OCI-LY1 (cell line): ENCODE measurements around the gene RAVER1.

Experiments used
- H2AFZ ChIP-seq: fragments of 200-600 bp; sonication (generic), shearing (Covaris generic); 2 replicates; pipeline ENCODE4 v1.6.0; 2014; ENCODE audit warnings: antibody characterized with exemption, mild to moderate bottlenecking, low read length
- H3F3A ChIP-seq: fragments of 200-600 bp; sonication (generic), shearing (Covaris generic); 2 replicates; pipeline ENCODE4 v1.6.0; 2014; ENCODE audit warnings: mild to moderate bottlenecking, antibody characterized with exemption, low read length, moderate library complexity; ENCODE audit not compliant: insufficient read depth
- H3K27ac ChIP-seq: fragments of 200-600 bp; sonication (generic); 2 replicates; pipeline ENCODE4 v1.5.1; 2014; ENCODE audit warnings: low read length, mixed run types, mild to moderate bottlenecking, low read depth; ENCODE audit not compliant: poor library complexity, severe bottlenecking
- H3K27me3 ChIP-seq: fragments of 200-600 bp; sonication (generic); 2 replicates; pipeline ENCODE4 v1.6.0; 2014; ENCODE audit warnings: antibody characterized with exemption, mild to moderate bottlenecking, low read length, moderate library complexity; ENCODE audit not compliant: insufficient read depth
- H3K36me3 ChIP-seq: fragments of 200-600 bp; sonication (generic); 2 replicates; pipeline ENCODE4 v1.6.1; 2014; ENCODE audit warnings: mild to moderate bottlenecking, antibody characterized with exemption, low read length, moderate library complexity, mixed read lengths; ENCODE audit not compliant: insufficient read depth
- H3K4me1 ChIP-seq: fragments of 200-600 bp; sonication (generic); 2 replicates; pipeline ENCODE4 v1.5.1; 2014; ENCODE audit warnings: mild to moderate bottlenecking, low read length, moderate library complexity; ENCODE audit not compliant: insufficient read depth, severe bottlenecking
- H3K4me2 ChIP-seq: fragments of 200-600 bp; sonication (generic), shearing (Covaris generic); 2 replicates; pipeline ENCODE4 v1.6.1; 2014; ENCODE audit warnings: low read length
- H3K4me3 ChIP-seq: fragments of 200-600 bp; sonication (generic); 2 replicates; pipeline ENCODE4 v1.5.1; 2014; ENCODE audit warnings: low read length, low read depth, mild to moderate bottlenecking, mixed read lengths; ENCODE audit not compliant: poor library complexity, severe bottlenecking
- H3K79me2 ChIP-seq: fragments of 200-600 bp; shearing (Covaris generic); 2 replicates; pipeline ENCODE4 v1.6.1; 2016; ENCODE audit warnings: mixed run types, low read length, mixed read lengths; ENCODE audit not compliant: insufficient read depth
- H3K9ac ChIP-seq: fragments of 200-600 bp; sonication (generic), shearing (Covaris generic); 2 replicates; pipeline ENCODE4 v1.6.1; 2014; ENCODE audit warnings: mild to moderate bottlenecking, low read length, mixed read lengths
- H3K9me2 ChIP-seq: fragments of 200-600 bp; sonication (generic), shearing (Covaris generic); 2 replicates; pipeline ENCODE4 v1.6.1; 2014; ENCODE audit warnings: low read depth, mild to moderate bottlenecking, low read length, mixed read lengths
- H3K9me3 ChIP-seq: fragments of 200-600 bp; shearing (Covaris generic); 2 replicates; pipeline ENCODE4 v1.6.1; 2014; ENCODE audit warnings: low read length, mixed read lengths
- H4K20me1 ChIP-seq: fragments of 200-600 bp; sonication (generic), shearing (Covaris generic); 2 replicates; pipeline ENCODE4 v1.6.0; 2016; ENCODE audit warnings: mild to moderate bottlenecking, low read length; ENCODE audit not compliant: insufficient read depth
- CTCF ChIP-seq: fragments of 200-600 bp; sonication (generic), shearing (Covaris generic); IDR thresholded peaks from 2 replicates; pipeline ENCODE4 v1.5.1; 2017; ENCODE audit warnings: mild to moderate bottlenecking, antibody characterized with exemption, low read length, moderate library complexity, mixed read lengths
- EZH2 ChIP-seq: fragments of 200-600 bp; sonication (generic), shearing (Covaris generic); IDR thresholded peaks from 2 replicates; pipeline ENCODE4 v1.8.0; 2017; ENCODE audit warnings: borderline replicate concordance, mixed run types, mild to moderate bottlenecking, antibody characterized with exemption, low read length, moderate library complexity, mixed read lengths

The RAVER1 gene

GRCh38 chr19:10299545-10300458 is 33.5 kb downstream of the RAVER1 start:
- peaks cover 6% of the 10 kb centered on the region for H3K36me3 ChIP-seq
- no peaks in the 10 kb centered on the region for H4K20me1 ChIP-seq
- H3K4me3 ChIP-seq, result no peak overlapping the region
- no peak overlapping the region for H3K9ac ChIP-seq
- no peak for TF ChIP-seq CTCF
- TF ChIP-seq EZH2, result no peak
- no peaks in the 10 kb centered on the region for H3K9me2 ChIP-seq
- no peak overlapping the region for H3K4me2 ChIP-seq
- no peak overlapping the region for H2AFZ ChIP-seq
- H3K27me3 ChIP-seq, result no peaks in the 10 kb centered on the region; the same call in 1 of the 2 replicates
- no peaks in the 10 kb centered on the region for H3K9me3 ChIP-seq
- H3K27ac ChIP-seq, result no peak overlapping the region
- no peaks in the 10 kb centered on the region for H3K79me2 ChIP-seq
- H3K4me1 ChIP-seq, result peaks cover 10% of the 10 kb centered on the region
- H3F3A ChIP-seq, result no peaks in the 10 kb centered on the region

- no peaks in the 10 kb centered on the region for H3K9me3 ChIP-seq
- no peaks in the 10 kb centered on the region for H3F3A ChIP-seq
- TF ChIP-seq EZH2, result no peak
- TF ChIP-seq CTCF, result no peak
- H3K4me1 ChIP-seq, result peaks cover 23% of the 10 kb centered on the region
- H3K4me2 ChIP-seq, result peak overlapping the region; percentile 60
- peak overlapping the region; percentile 52 for H3K4me3 ChIP-seq
- peak overlapping the region; percentile 10; the same call in 1 of the 2 replicates for H3K9ac ChIP-seq
- H3K9me2 ChIP-seq, result no peaks in the 10 kb centered on the region
- no peaks in the 10 kb centered on the region for H3K36me3 ChIP-seq
- H4K20me1 ChIP-seq, result no peaks in the 10 kb centered on the region
- H2AFZ ChIP-seq, result peak overlapping the region; percentile 28; the same call in 1 of the 2 replicates
- H3K27me3 ChIP-seq, result no peaks in the 10 kb centered on the region; the same call in 1 of the 2 replicates
- no peak overlapping the region for H3K27ac ChIP-seq
- no peaks in the 10 kb centered on the region for H3K79me2 ChIP-seq
Observed at GRCh38 chr19:10295847-10296591, 37.3 kb downstream of the RAVER1 start.

GRCh38 chr19:10295305-10295846 is 38.0 kb downstream of the RAVER1 start:
- Histone ChIP-seq H3K9ac (peak overlapping the region; percentile 10; the same call in 1 of the 2 replicates), H3K4me1 (peaks cover 30% of the 10 kb centered on the region), H3F3A (no peaks in the 10 kb centered on the region), H3K9me2 (no peaks in the 10 kb centered on the region), H3K27ac (no peak overlapping the region), H3K4me2 (peak overlapping the region; percentile 60), H3K9me3 (no peaks in the 10 kb centered on the region), H3K79me2 (no peaks in the 10 kb centered on the region), H3K27me3 (no peaks in the 10 kb centered on the region; the same call in 1 of the 2 replicates), H3K36me3 (no peaks in the 10 kb centered on the region), H2AFZ (peak overlapping the region; percentile 28; the same call in 1 of the 2 replicates), H4K20me1 (no peaks in the 10 kb centered on the region), H3K4me3 (peak overlapping the region; percentile 52)
- TF ChIP-seq EZH2 (no peak), CTCF (peak; percentile 10; the same call in 1 of the 2 replicates)
